Prostate gland (tissue), 2 donors: Measurements from ENCODE around the gene FGF13.

Source experiments
- CTCF ChIP-seq, 4 experiments: fragments of 200-600 bp in 2 of 4; fragments of 450-650 bp in 2 of 4; sonication (generic) in 2 of 4; IDR thresholded peaks; 1 replicate in 3 of 4; 2 replicates in 1 of 4; pipeline ENCODE4 v1.5.1; 2016 to 2019; ENCODE audit warnings: antibody characterized with exemption in 4 of 4, mild to moderate bottlenecking in 2 of 4, moderate library complexity in 2 of 4
- POLR2AphosphoS5 ChIP-seq: sonication (generic); formaldehyde crosslinking; IDR thresholded peaks from one replicate; pipeline ENCODE4 v1.6.1; 2017; ENCODE audit warnings: antibody characterized with exemption

DNA sequence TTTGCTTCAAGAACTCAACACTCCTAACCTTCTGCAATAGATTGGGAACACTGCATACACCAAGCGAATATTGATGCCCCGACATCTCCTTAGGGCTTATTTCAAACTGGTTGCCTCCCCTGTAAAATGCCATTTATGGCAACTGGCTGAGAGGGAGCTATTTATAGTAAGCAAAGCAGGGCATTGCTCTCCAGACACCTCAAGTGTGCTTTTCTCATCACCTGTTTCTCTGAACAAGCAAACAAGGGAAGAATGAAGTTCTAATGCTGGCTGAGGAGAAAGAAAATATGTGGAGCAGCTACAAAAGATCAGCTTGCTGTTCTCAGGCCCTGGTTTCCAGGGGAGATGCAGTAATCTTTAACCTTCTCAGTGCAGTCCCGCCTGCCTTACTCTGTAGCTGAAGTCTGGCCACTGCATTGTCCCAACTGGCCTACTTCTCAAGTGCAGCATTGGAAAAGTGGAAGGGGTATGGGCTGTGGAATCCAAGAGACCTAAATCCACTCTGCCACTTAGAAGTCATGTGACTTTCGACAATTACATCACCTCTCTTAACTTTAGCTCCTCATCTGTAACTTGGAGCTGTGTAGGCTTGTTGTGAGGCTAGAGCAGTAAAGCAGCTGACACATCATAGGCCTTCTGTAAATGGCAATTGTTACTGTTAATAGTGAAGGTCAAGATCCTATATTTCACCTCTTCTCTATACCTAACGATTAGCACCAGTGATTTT is 47.9 kb upstream of the FGF13 start:
- TF ChIP-seq CTCF (IDR thresholded peaks at IDR 0.05) (no peak), POLR2AphosphoS5 (no peak)
